Fibroblast of the aortic adventitia (primary cell): ENCODE measurements around the gene TSC1. TPM values are rescaled to one million over a fixed set of nuclear protein-coding genes. Genes with fewer than 3 reads are reported as not detected.

ENCODE experiments used
- DNase-seq: peaks from one replicate; pipeline ENCODE4 v3.0.0-alpha.2; 2010; ENCODE audit warnings: low read depth
- H3K4me3 ChIP-seq: 2 replicates; pipeline ENCODE4 v1.5.1; 2011; ENCODE audit warnings: low read depth, mild to moderate bottlenecking, control low read depth, low read length, moderate library complexity
- CTCF ChIP-seq: IDR thresholded peaks from 2 replicates; pipeline ENCODE4 v1.5.1; 2011; ENCODE audit warnings: mild to moderate bottlenecking, low read length, control low read depth, inconsistent platforms; ENCODE audit not compliant: insufficient read depth
- total RNA-seq: library from RNA; depleted of rRNA; stranded (reverse); fragments of >200 nt; gene quantifications from 2 replicates; pipeline ENCODE4 v1.2.3, GENCODE V29; 2012; ENCODE audit warnings: low replicate concordance

The TSC1 gene
- total RNA-seq, 1 donor: 70.7 TPM

- DNase-seq: no peak
- no peak overlapping the region for H3K4me3 ChIP-seq
- no peak for TF ChIP-seq CTCF
These were observed 80.1 kb downstream of the TSC1 start for GRCh38 chr9:132864277-132864676.

GRCh38 chr9:132863096-132863495 lies 81.3 kb downstream of the TSC1 start:
- no peak for DNase-seq
- no peak overlapping the region for H3K4me3 ChIP-seq
- no peak for TF ChIP-seq CTCF

- TF ChIP-seq CTCF: no peak
- H3K4me3 ChIP-seq: no peak overlapping the region
- no peak for DNase-seq
These were observed 81.9 kb downstream of the TSC1 start for GRCh38 chr9:132862533-132862932.

GRCh38 chr9:132861666-132862065 lies 82.8 kb downstream of the TSC1 start:
- DNase-seq: no peak
- no peak for TF ChIP-seq CTCF
- H3K4me3 ChIP-seq: no peak overlapping the region

- no peak for DNase-seq
- TF ChIP-seq CTCF: no peak
- no peak overlapping the region for H3K4me3 ChIP-seq
These were observed 85.7 kb downstream of the TSC1 start for GRCh38 chr9:132858751-132859150.

GRCh38 chr9:132857616-132858342 lies 86.6 kb downstream of the TSC1 start:
- peak; percentile 5 for TF ChIP-seq CTCF
- DNase-seq: peak; percentile 15
- no peak overlapping the region for H3K4me3 ChIP-seq

GRCh38 chr9:132857031-132857430 lies 87.4 kb downstream of the TSC1 start:
- H3K4me3 ChIP-seq: no peak overlapping the region
- DNase-seq: peak; percentile 90
- no peak for TF ChIP-seq CTCF
